22Rv1 (cell line): ENCODE results near the gene COL25A1.

Experiments
- ZFX ChIP-seq: fragments of 450-650 bp; IDR thresholded peaks from 2 replicates; pipeline ENCODE4 v1.6.1; 2017; ENCODE audit warnings: antibody characterized with exemption, borderline replicate concordance
- TF ChIP-seq, protein P1 (sequence below): fragments of 450-650 bp; IDR thresholded peaks from 2 replicates; pipeline ENCODE4 v1.5.1; 2017; ENCODE audit warnings: mild to moderate bottlenecking

DNA sequence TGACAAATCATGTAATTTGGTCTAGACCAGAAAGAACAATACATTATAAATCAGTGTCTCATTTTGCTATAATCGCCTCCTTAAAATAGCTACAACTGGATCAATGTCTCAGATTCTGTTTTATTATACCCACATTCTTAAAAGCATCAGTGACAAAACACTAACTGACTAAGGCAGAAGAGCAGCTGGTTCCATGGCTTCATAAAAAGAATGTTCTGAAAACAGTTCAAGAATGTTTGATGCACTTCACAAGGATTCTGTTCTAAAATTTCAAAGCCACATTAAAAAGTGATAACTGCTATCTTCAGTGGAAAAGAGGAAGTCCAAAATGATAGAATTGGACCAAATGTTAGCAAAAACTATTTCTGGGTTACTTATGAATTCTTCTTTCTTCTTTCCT is 69.8 kb downstream of the COL25A1 start:
- no peak for TF ChIP-seq ZFX
- TF ChIP-seq, protein P1, sequence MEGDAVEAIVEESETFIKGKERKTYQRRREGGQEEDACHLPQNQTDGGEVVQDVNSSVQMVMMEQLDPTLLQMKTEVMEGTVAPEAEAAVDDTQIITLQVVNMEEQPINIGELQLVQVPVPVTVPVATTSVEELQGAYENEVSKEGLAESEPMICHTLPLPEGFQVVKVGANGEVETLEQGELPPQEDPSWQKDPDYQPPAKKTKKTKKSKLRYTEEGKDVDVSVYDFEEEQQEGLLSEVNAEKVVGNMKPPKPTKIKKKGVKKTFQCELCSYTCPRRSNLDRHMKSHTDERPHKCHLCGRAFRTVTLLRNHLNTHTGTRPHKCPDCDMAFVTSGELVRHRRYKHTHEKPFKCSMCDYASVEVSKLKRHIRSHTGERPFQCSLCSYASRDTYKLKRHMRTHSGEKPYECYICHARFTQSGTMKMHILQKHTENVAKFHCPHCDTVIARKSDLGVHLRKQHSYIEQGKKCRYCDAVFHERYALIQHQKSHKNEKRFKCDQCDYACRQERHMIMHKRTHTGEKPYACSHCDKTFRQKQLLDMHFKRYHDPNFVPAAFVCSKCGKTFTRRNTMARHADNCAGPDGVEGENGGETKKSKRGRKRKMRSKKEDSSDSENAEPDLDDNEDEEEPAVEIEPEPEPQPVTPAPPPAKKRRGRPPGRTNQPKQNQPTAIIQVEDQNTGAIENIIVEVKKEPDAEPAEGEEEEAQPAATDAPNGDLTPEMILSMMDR: no peak
